OCI-LY3 (cell line): ENCODE measurements around the gene PRICKLE1.

Experiments used
- H2AFZ ChIP-seq: fragments of 200-600, 300-600 bp; shearing (Covaris generic); 2 replicates; pipeline ENCODE4 v1.6.0; 2014; ENCODE audit warnings: antibody characterized with exemption, low read depth, low read length
- H3K27ac ChIP-seq: fragments of 200-600, 300-600 bp; sonication (generic); 2 replicates; pipeline ENCODE4 v1.5.1; 2014; ENCODE audit warnings: mild to moderate bottlenecking, low read length, moderate library complexity, mixed read lengths
- H3K27me3 ChIP-seq: fragments of 200-600, 300-600 bp; sonication (generic); 2 replicates; pipeline ENCODE4 v1.6.1; 2014; ENCODE audit warnings: low read depth, low read length, mixed read lengths
- H3K36me3 ChIP-seq: fragments of 200-600, 300-600 bp; sonication (generic); replicated peaks from 2 replicates; pipeline ENCODE3; 2014; ENCODE audit warnings: low read depth, low read length, mixed read lengths
- H3K4me1 ChIP-seq: fragments of 300-600, 200-600 bp; sonication (generic); 2 replicates; pipeline ENCODE4 v1.6.1; 2014; ENCODE audit warnings: low read length, mixed read lengths
- H3K4me2 ChIP-seq: fragments of 200-600, 300-600 bp; sonication (generic); 2 replicates; pipeline ENCODE4 v1.6.1; 2014; ENCODE audit warnings: low read length, mixed read lengths
- H3K4me3 ChIP-seq: fragments of 300-600, 200-600 bp; sonication (generic); 2 replicates; pipeline ENCODE4 v1.5.1; 2014; ENCODE audit warnings: antibody characterized with exemption, mild to moderate bottlenecking, low read length, moderate library complexity
- H3K79me2 ChIP-seq: fragments of 300-600, 200-600 bp; shearing (Covaris generic); 2 replicates; pipeline ENCODE4 v1.6.1; 2014; ENCODE audit warnings: mild to moderate bottlenecking, low read length, mixed read lengths
- H3K9ac ChIP-seq: fragments of 300-600, 200-600 bp; shearing (Covaris generic); 2 replicates; pipeline ENCODE4 v1.6.0; 2014; ENCODE audit warnings: mild to moderate bottlenecking, low read length, moderate library complexity
- H3K9me3 ChIP-seq: fragments of 200-600, 300-600 bp; shearing (Covaris generic); 2 replicates; pipeline ENCODE4 v1.6.1; 2014; ENCODE audit warnings: low read length, mixed read lengths; ENCODE audit not compliant: insufficient read depth
- H4K20me1 ChIP-seq: fragments of 200-600, 300-600 bp; sonication (generic); 2 replicates; pipeline ENCODE4 v1.6.1; 2016; ENCODE audit warnings: low read length, mixed read lengths; ENCODE audit not compliant: insufficient read depth
- CTCF ChIP-seq: fragments of 200-600, 300-600 bp; sonication (generic); IDR thresholded peaks from 2 replicates; pipeline ENCODE4 v1.5.1; 2014; ENCODE audit warnings: antibody characterized with exemption, low read length, low read depth
- EZH2phosphoT487 ChIP-seq: fragments of 200-600 bp; shearing (Covaris generic); IDR thresholded peaks from 2 replicates; pipeline ENCODE4 v1.6.1; 2018; ENCODE audit warnings: antibody characterized with exemption, mixed run types, low read depth

PRICKLE1 gene

GRCh38 chr12:42492267-42492666 lies 97.3 kb downstream of the PRICKLE1 start:
- H3K4me1 ChIP-seq: no peaks in the 10 kb centered on the region

GRCh38 chr12:42490261-42490842 lies 99.2 kb downstream of the PRICKLE1 start:
- no peak for TF ChIP-seq CTCF
- TF ChIP-seq EZH2phosphoT487: no peak
- no peak overlapping the region for H3K4me3 ChIP-seq
- H3K79me2 ChIP-seq: no peaks in the 10 kb centered on the region
- no peaks in the 10 kb centered on the region for H3K9me3 ChIP-seq
- no peak overlapping the region for H3K9ac ChIP-seq
- no peaks in the 10 kb centered on the region for H4K20me1 ChIP-seq
- H2AFZ ChIP-seq: no peak overlapping the region
- no peaks in the 10 kb centered on the region for H3K4me1 ChIP-seq
- H3K36me3 ChIP-seq: no peaks in the 10 kb centered on the region
- H3K27me3 ChIP-seq: peaks cover 21% of the 10 kb centered on the region
- no peak overlapping the region for H3K4me2 ChIP-seq
- H3K27ac ChIP-seq: no peak overlapping the region

More at GRCh38 chr12:42492267-42492666, 97.3 kb downstream of the PRICKLE1 start:
- H3K36me3 ChIP-seq: no peaks in the 10 kb centered on the region
- H3K79me2 ChIP-seq: no peaks in the 10 kb centered on the region
- H3K4me3 ChIP-seq: no peak overlapping the region
- H2AFZ ChIP-seq: no peak overlapping the region
- H3K27me3 ChIP-seq: peaks cover 2% of the 10 kb centered on the region; the same call in 1 of the 2 replicates
- TF ChIP-seq CTCF (no peak), EZH2phosphoT487 (no peak)
- no peak overlapping the region for H3K4me2 ChIP-seq
- H3K9me3 ChIP-seq: no peaks in the 10 kb centered on the region
- no peaks in the 10 kb centered on the region for H4K20me1 ChIP-seq
- no peak overlapping the region for H3K9ac ChIP-seq
- H3K27ac ChIP-seq: no peak overlapping the region

- Histone ChIP-seq H3K4me1 (peaks cover 8% of the 10 kb centered on the region), H3K27ac (no peak overlapping the region), H3K27me3 (peaks cover 35% of the 10 kb centered on the region), H3K4me3 (no peak overlapping the region), H3K79me2 (no peaks in the 10 kb centered on the region), H3K9ac (no peak overlapping the region), H3K9me3 (no peaks in the 10 kb centered on the region), H4K20me1 (no peaks in the 10 kb centered on the region), H3K36me3 (no peaks in the 10 kb centered on the region), H3K4me2 (no peak overlapping the region), H2AFZ (no peak overlapping the region)
- TF ChIP-seq CTCF: no peak
- TF ChIP-seq EZH2phosphoT487: no peak
Observed at GRCh38 chr12:42486407-42486806, 103.1 kb downstream of the PRICKLE1 start.

GRCh38 chr12:42485823-42486222 lies 103.7 kb downstream of the PRICKLE1 start:
- Histone ChIP-seq H3K36me3 (no peaks in the 10 kb centered on the region), H2AFZ (no peak overlapping the region), H3K4me1 (peaks cover 8% of the 10 kb centered on the region), H3K9ac (no peak overlapping the region), H4K20me1 (no peaks in the 10 kb centered on the region), H3K79me2 (no peaks in the 10 kb centered on the region), H3K27me3 (peaks cover 35% of the 10 kb centered on the region), H3K4me3 (no peak overlapping the region), H3K27ac (no peak overlapping the region), H3K4me2 (no peak overlapping the region), H3K9me3 (no peaks in the 10 kb centered on the region)
- TF ChIP-seq CTCF: no peak
- TF ChIP-seq EZH2phosphoT487: no peak
